HL-60 (cell line): ENCODE measurements around the gene LGALS7B.

Experiments used
- POLR2AphosphoS5 ChIP-seq: IDR thresholded peaks from 2 replicates; pipeline ENCODE4 v1.6.1; 2012; ENCODE audit warnings: low read depth
- TF ChIP-seq, protein P1 (sequence below): IDR thresholded peaks from one replicate; pipeline ENCODE4 v1.5.1; 2011; ENCODE audit warnings: low read length, control low read depth, inconsistent platforms; ENCODE audit not compliant: insufficient read depth
- TF ChIP-seq, protein P2 (sequence below): IDR thresholded peaks from 2 replicates; pipeline ENCODE4 v1.6.1; 2012; ENCODE audit warnings: low read depth; ENCODE audit not compliant: insufficient replicate concordance

DNA sequence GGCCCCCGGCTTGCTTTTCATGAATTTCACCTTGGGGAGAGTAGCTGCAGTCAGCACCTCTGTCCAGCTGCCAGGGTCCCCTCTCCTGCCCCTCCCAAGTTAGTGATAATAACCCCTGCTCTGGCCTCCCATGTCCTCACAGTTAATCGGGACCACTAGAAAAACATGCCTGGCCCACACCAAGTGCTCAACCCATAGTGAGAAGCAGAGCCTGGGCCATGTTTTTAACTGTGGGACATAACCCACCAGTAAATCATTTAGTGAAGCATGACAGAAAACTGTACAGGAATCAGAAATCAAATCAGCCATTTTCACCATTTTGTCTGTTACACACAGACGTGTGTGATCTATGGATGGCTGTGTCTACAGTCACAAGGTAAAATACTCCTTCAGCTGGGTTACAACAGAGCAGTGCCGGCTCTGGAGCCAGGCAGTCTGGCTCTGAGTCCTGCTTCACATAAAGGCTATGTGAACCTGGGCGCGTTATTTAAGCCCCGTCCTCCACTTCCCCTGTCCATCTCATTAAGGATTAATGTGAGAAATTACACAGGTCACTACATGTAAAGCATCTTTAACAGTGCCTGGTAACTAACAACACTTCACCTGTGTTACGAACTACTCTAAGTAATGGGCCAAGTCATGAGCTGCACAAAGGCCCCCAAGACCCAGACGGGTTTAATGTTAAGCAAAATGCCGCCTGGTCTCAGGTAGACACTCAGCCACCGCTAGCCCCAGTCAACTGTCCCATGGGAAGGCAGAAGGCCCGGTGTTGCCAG lies 50.2 kb downstream of the LGALS7B start:
- TF ChIP-seq POLR2AphosphoS5: 0 out of 2 replicates have a peak, but pooled peaks have one; percentile 38
- TF ChIP-seq, protein P1, sequence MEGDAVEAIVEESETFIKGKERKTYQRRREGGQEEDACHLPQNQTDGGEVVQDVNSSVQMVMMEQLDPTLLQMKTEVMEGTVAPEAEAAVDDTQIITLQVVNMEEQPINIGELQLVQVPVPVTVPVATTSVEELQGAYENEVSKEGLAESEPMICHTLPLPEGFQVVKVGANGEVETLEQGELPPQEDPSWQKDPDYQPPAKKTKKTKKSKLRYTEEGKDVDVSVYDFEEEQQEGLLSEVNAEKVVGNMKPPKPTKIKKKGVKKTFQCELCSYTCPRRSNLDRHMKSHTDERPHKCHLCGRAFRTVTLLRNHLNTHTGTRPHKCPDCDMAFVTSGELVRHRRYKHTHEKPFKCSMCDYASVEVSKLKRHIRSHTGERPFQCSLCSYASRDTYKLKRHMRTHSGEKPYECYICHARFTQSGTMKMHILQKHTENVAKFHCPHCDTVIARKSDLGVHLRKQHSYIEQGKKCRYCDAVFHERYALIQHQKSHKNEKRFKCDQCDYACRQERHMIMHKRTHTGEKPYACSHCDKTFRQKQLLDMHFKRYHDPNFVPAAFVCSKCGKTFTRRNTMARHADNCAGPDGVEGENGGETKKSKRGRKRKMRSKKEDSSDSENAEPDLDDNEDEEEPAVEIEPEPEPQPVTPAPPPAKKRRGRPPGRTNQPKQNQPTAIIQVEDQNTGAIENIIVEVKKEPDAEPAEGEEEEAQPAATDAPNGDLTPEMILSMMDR: no peak
- TF ChIP-seq, protein P2, sequence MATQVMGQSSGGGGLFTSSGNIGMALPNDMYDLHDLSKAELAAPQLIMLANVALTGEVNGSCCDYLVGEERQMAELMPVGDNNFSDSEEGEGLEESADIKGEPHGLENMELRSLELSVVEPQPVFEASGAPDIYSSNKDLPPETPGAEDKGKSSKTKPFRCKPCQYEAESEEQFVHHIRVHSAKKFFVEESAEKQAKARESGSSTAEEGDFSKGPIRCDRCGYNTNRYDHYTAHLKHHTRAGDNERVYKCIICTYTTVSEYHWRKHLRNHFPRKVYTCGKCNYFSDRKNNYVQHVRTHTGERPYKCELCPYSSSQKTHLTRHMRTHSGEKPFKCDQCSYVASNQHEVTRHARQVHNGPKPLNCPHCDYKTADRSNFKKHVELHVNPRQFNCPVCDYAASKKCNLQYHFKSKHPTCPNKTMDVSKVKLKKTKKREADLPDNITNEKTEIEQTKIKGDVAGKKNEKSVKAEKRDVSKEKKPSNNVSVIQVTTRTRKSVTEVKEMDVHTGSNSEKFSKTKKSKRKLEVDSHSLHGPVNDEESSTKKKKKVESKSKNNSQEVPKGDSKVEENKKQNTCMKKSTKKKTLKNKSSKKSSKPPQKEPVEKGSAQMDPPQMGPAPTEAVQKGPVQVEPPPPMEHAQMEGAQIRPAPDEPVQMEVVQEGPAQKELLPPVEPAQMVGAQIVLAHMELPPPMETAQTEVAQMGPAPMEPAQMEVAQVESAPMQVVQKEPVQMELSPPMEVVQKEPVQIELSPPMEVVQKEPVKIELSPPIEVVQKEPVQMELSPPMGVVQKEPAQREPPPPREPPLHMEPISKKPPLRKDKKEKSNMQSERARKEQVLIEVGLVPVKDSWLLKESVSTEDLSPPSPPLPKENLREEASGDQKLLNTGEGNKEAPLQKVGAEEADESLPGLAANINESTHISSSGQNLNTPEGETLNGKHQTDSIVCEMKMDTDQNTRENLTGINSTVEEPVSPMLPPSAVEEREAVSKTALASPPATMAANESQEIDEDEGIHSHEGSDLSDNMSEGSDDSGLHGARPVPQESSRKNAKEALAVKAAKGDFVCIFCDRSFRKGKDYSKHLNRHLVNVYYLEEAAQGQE: no peak
